H54 (cell line): ENCODE measurements around the gene EPPIN.
"Not testable (repeated sequence)": the region's sequence is repeated elsewhere in the genome, so short reads cannot be mapped to it uniquely, and the experiment has no call there.

Experiments used
- DNase-seq: peaks from one replicate; pipeline ENCODE4 v3.0.0; 2011; ENCODE audit warnings: low spot score, mixed read lengths; ENCODE audit not compliant: insufficient read length
- FAIRE-seq: peaks from 3 replicates; lab custom pipeline; 2011; peaks lifted over from hg19 to GRCh38; lab: Jason Lieb, UNC
- POLR2A ChIP-seq: IDR thresholded peaks from 2 replicates; pipeline ENCODE4 v1.6.1; 2011; ENCODE audit warnings: low read depth, mild to moderate bottlenecking, low read length

Gene EPPIN

DNA sequence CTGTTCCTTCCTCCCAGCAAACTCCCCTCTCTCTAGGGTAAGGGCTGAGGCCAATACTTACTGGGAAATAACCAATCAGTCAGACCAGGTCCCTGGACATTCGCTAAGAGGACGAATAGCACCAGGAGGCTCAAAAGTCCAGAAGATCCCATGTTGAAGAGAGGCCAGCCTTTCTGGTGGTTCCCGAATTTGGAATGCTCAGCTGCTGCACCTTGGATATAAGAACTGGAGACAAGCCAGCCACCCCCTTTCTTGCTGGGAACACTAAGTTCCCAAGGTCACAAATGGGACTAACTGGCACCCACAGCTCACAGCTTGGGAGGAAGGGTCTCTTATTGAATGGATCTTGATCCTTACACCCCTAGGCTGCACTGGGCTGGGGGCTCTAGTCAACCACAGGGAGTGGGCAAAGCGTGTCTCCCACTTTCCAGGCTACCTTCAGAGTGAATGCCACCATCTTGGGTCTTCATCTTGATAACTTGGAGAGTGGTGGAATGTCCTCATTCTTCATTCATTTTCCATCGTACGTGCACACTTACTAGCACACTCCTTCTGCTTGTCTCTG is at the start of gene EPPIN:
Gene EPPIN (minus strand): TSS at position 196 of the 565 bp plus-strand sequence. CDS start 44 bp downstream, at position 152.
- DNase-seq (no peak), FAIRE-seq (no peak)
- no peak for TF ChIP-seq POLR2A

GRCh38 chr20:45595235-45595634 is 48.0 kb upstream of the EPPIN start:
- no peak for TF ChIP-seq POLR2A
- FAIRE-seq (no peak), DNase-seq (no peak)

GRCh38 chr20:45593498-45593897 is 46.3 kb upstream of the EPPIN start:
- no peak for DNase-seq
- TF ChIP-seq POLR2A, result no peak
- no peak for FAIRE-seq

- no peak for DNase-seq
- FAIRE-seq, result peak; percentile 38
- TF ChIP-seq POLR2A, result no peak
Measured at GRCh38 chr20:45592574-45593189, 45.5 kb upstream of the EPPIN start.

DNA sequence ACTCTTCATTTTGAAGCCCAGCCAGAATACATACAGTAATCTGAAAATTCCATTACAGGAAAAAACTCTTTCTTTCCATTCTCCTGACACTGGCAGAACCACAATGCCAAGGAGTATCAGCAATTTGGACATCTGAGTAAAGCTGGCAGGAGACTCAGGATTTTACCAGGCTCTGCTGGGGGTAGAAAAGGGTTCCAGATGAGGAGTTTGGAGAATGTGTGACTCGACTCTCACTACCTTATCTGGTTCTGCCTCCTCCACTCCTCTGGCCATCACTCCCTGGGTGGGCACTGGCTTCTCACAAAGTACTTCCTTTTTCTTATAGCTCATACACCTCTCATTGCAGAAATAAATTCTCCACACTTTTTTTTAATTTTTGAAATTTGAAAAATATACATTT is 42.5 kb upstream of the EPPIN start:
- no peak for DNase-seq
- TF ChIP-seq POLR2A, result no peak
- no peak for FAIRE-seq

GRCh38 chr20:45588800-45589199 is 41.6 kb upstream of the EPPIN start:
- DNase-seq (no peak), FAIRE-seq (no peak)
- TF ChIP-seq POLR2A, result no peak

- DNase-seq, FAIRE-seq: not testable (repeated sequence)
Measured at GRCh38 chr20:45585986-45586385, 38.8 kb upstream of the EPPIN start.

GRCh38 chr20:45584294-45584693 is 37.1 kb upstream of the EPPIN start:
- FAIRE-seq, DNase-seq: not testable (repeated sequence)

DNA sequence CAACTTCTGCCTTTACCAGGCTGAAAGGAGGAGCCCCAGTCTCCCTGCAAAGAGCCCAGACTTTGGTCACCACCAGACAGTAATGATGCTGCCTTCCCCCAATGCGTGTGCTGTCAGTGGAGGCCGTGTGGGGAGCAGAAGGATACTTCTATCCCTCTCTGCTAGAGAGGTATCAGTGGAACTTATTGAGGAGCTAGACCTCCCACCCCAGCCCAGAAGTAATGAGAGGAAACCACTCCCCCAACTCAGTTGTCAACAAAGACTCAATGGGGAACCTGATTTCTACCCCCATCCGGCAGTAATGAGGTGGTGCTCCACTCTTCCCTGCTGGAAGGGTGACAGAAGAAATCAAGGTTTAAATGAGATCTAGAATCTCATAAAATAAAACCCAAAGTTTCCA is 36.3 kb upstream of the EPPIN start:
- DNase-seq (no peak), FAIRE-seq (no peak)
- TF ChIP-seq POLR2A, result no peak

DNA sequence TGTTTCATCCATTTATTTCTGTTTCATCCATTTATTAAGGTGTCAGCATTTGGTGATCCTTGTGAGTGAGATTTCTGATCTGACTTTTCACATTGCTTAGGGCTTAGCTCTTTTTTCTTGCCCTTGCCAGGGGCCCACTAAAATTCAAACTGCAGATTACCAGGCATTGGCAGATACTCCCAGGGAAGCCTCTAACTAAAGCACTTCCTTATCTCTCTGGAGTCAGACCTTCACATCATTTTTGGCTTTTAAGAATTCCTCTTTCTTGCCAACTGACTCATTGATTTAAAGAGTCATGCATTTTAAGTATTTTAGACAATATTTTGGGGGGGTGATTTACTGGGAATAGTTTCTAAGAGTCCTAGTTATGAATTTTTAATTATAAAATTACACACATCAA is 34.5 kb upstream of the EPPIN start:
- no peak for FAIRE-seq
- DNase-seq, result no peak
- TF ChIP-seq POLR2A, result no peak

GRCh38 chr20:45579184-45579583 is 32.0 kb upstream of the EPPIN start, which contains the start of gene WFDC8:
Gene WFDC8, minus strand, starts transcription at chr20:45579284. Its CDS starts 37 bp downstream, at chr20:45579247.
- FAIRE-seq, result no peak
- no peak for DNase-seq
- no peak for TF ChIP-seq POLR2A

DNA sequence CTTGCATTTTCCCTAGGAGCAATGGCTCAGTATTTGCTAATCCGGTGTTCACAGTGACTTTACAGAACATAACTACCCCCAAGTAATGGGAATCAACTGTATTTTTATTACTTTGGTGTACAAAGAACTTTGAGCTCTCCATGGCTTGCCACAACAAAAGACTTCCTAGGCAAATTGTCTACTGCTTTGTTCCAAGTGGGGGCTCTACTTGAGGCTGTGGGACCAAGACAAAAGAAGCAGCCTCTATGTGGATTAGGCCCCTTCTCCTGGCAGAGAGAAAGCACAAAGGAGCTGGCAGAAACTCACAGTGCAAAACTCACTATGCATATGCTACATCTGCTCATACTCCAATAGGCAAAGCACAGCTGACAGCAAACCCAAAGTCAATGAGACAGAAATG is 31.0 kb upstream of the EPPIN start:
- FAIRE-seq (no peak), DNase-seq (no peak)
- TF ChIP-seq POLR2A, result no peak

- no peak for FAIRE-seq
- DNase-seq, result no peak
- TF ChIP-seq POLR2A, result no peak
Measured at GRCh38 chr20:45576995-45577394, 29.8 kb upstream of the EPPIN start.

GRCh38 chr20:45575931-45576330 is 28.7 kb upstream of the EPPIN start:
- no peak for DNase-seq
- no peak for FAIRE-seq
- TF ChIP-seq POLR2A, result no peak

GRCh38 chr20:45569650-45570049 is 22.4 kb upstream of the EPPIN start:
- not testable (repeated sequence) for FAIRE-seq, DNase-seq
